Right lobe of liver (tissue), 4 donors: ENCODE data around the gene RAB37.

Experiments used
- POLR2A ChIP-seq: fragments of 450-650 bp; IDR thresholded peaks from one replicate; pipeline ENCODE4 v1.6.1; 2017; ENCODE audit warnings: antibody characterized with exemption, mild to moderate bottlenecking
- TF ChIP-seq, protein P1 (sequence below), 4 donors: fragments of 200-600 bp in 3 of 4; fragments of 450-650 bp in 1 of 4; IDR thresholded peaks; one replicate each; pipeline versions ENCODE4 v1.5.1 to v1.8.0; 2016 to 2022; ENCODE audit warnings: antibody characterized with exemption in 4 of 4, mild to moderate bottlenecking in 2 of 4
- donor health status: DM: no; HTN: no; CAD: no.
- donor health status: DM: no; HTN: no; CAD: no.
- donor health status: DM: no; HTN: yes; CAD: no.

DNA sequence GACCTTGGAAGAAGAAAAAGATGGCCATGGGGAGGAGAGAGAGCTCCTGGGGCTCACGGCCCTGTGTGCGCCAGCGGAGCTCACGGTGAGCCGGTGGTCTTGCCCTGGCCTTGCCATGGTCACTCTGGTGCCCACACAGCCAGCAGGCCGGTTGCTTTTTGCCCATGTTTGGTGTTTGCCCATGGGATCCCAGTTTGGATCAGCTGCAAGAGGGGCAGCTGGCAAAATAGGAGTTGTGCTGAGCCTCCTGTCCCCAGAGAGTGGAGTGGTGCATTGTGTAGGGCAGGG is 12.9 kb downstream of the RAB37 start:
- TF ChIP-seq, protein P1, sequence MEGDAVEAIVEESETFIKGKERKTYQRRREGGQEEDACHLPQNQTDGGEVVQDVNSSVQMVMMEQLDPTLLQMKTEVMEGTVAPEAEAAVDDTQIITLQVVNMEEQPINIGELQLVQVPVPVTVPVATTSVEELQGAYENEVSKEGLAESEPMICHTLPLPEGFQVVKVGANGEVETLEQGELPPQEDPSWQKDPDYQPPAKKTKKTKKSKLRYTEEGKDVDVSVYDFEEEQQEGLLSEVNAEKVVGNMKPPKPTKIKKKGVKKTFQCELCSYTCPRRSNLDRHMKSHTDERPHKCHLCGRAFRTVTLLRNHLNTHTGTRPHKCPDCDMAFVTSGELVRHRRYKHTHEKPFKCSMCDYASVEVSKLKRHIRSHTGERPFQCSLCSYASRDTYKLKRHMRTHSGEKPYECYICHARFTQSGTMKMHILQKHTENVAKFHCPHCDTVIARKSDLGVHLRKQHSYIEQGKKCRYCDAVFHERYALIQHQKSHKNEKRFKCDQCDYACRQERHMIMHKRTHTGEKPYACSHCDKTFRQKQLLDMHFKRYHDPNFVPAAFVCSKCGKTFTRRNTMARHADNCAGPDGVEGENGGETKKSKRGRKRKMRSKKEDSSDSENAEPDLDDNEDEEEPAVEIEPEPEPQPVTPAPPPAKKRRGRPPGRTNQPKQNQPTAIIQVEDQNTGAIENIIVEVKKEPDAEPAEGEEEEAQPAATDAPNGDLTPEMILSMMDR (IDR thresholded peaks at IDR 0.05) = no peak
- no peak for TF ChIP-seq POLR2A
